ENCODE measurements around the gene LTC4S.
"Not testable (repeated sequence)": the region's sequence is repeated elsewhere in the genome, so short reads cannot be mapped to it uniquely, and the experiment has no call there.

Gene LTC4S

GRCh38 chr5:179769796-179770195, 24.0 kb upstream of the LTC4S start:
- DNase-seq: no peak

DNA sequence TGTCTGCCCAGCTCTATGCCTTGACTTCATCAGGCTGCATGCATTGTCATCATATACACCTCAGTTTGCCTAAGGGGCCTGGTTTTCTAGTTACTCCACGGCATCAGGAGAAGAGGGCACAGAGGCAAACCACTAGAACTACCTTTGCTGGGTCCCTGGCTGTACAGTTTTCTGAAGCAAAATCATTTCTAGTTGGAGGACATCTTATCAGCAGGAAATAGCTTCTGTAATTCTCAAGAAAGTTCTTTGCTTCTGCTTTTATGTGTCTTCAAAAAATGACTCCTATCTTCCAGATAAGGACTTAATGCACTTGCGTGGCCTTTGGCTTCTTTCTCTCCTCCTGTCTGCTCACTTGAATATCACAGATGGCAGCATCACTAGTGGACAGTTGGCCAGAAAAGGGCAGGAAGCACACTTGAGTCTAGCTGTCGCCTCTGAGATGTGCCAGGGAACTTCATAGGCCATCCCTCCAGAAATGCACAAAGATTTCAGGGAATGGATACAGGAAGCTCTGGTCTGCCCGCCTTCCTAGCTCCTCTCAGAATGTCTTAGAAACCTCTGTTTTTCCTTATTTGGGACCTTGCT, 22.4 kb upstream of the LTC4S start:
- no peak for DNase-seq

DNA sequence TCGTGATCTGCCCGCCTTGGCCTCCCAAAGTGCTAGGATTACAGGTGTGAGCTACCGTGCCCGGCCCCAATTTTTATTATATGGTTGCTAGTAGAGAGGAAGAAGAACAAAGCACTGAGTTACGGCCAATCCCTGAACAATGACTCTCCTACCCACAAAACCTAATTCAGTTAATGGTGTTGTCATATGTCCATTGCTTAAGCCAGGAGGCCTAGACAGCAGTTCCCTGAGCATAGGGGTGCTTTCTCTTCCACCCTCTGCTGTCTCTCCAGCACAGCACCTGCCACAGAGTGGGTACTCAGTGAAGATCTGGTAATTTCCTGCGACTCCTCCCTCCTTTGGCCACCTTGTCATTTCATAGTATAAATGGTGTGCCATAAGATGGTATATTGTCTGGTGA, 21.4 kb upstream of the LTC4S start:
- no peak for DNase-seq

GRCh38 chr5:179773686-179774040, 20.1 kb upstream of the LTC4S start:
- no peak for DNase-seq

DNA sequence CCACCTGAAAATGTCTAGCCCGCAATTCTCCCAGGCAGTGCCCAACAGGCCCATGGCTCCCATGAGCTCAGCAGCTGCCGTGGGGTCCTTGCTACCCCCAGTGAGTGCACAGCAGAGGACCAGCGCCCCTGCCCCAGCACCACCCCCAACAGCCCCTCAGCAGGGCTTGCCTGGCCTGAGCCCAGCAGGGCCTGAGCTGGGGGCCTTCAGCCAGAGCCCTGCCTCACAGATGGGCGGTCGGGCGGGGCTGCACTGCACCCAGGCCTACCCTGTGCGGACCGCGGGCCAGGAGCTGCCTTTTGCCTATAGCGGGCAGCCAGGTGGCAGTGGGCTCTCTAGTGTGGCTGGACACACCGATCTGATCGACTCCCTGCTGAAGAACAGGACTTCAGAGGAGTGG, 19.3 kb upstream of the LTC4S start:
- DNase-seq: no peak

DNA sequence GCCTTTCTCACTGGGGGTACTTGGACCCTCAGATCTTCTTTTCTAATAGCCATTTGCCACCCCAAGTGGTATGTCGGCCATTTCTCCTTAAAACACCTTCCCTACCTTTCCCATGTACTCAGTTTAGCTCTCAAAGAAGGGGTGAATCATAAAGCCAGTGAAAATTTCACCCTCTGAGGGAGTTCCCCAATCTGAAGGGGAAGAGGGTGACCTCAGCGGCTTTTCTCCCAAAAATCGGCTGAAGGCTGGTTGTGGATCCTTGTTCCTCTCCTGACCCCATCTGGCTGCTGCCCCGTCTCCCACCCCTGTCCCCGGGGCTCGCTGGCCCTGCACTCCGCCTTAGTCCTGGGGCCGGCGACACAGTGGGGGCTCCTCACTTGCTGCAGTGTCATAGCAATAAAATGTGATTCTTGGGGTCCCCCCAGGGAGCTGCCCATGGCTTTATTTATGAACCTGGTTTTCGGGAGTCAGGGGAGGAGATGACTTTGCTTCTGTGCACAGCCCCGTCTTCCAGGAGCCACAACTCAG, 17.3 kb upstream of the LTC4S start:
- no peak for DNase-seq

GRCh38 chr5:179777456-179777855, 16.3 kb upstream of the LTC4S start:
- no peak for DNase-seq

DNA sequence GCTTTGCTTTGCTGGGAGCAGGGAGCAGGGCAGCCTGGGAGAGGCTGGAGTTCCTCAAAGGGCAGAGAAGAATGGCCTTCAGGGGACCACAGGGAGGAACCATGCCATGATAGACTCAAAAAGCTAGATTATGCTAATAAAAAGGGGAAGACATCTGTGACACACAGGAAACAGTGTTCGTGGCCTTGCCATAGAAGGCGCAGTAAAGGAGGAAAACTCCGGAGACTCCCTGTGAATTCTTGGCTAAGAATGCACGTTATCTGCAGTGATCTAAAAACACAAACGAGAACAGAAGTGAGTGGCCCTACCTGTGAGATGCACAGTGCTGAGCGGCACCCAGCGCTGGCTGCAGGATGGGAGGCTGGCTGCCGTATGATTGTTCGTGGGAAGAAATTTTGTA, 15.9 kb upstream of the LTC4S start:
- no peak for DNase-seq

GRCh38 chr5:179778591-179778990, 15.2 kb upstream of the LTC4S start:
- no peak for DNase-seq

DNA sequence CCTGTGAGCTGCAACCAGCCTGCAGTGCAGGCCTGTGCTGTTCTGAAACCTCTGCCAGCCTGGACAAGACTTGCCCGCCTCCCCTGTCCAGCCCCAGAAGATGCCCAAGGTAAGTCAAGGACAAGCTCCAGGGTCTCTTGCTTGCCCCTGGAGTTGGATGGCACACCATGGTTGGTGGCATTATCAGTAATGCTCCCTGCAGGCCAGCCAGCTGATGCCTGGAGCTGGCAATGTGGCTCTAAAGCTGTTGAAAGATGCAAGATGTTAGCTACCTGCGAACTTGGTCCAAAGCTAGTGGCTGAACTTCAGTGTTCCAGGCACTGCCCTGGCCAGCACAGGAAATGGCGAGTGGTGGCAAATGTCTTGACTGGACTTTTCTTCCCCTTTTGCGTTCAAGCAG, 14.0 kb upstream of the LTC4S start:
- no peak for DNase-seq

- no peak for DNase-seq
Observed at GRCh38 chr5:179780362-179780761, 13.4 kb upstream of the LTC4S start.

GRCh38 chr5:179781846-179782245, 11.9 kb upstream of the LTC4S start:
- no peak for DNase-seq

GRCh38 chr5:179783128-179783527, 10.7 kb upstream of the LTC4S start:
- DNase-seq: no peak

GRCh38 chr5:179786861-179787260, 6.9 kb upstream of the LTC4S start:
- DNase-seq: no peak

DNA sequence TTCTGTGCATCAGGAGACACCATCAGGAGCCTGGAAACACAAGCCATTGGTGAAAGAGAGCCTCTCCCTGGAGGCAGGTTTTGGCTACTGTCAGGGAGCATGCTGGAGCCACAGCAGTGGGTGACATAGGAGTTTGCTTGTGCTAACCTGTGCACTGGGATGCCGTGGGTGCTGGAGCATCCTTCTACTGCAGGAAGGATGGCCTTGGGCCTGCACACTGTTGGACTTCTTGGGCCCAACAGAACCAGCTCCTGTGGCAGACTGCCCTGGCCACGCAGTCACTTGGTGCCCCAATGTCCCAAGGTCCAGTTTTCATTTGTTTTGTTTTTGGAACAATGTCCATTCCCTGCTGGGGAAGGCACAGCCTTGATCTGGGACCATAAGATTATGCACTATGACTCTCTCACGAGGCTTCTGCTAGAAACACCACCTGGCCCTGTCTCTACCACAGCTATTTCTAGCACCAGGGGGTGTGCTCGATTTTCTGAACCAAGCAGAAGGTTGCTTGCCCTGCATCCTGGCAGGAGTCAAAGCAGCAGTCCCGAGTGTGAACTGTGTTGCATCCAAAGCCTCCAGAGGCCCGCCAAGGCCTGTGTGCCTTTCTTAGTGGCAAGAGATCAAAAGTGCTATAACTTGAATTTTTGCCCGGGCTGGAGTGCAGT, 5.5 kb upstream of the LTC4S start:
- DNase-seq: no peak

- DNase-seq: not testable (repeated sequence)
Observed at GRCh38 chr5:179789278-179789677, 4.5 kb upstream of the LTC4S start.

DNA sequence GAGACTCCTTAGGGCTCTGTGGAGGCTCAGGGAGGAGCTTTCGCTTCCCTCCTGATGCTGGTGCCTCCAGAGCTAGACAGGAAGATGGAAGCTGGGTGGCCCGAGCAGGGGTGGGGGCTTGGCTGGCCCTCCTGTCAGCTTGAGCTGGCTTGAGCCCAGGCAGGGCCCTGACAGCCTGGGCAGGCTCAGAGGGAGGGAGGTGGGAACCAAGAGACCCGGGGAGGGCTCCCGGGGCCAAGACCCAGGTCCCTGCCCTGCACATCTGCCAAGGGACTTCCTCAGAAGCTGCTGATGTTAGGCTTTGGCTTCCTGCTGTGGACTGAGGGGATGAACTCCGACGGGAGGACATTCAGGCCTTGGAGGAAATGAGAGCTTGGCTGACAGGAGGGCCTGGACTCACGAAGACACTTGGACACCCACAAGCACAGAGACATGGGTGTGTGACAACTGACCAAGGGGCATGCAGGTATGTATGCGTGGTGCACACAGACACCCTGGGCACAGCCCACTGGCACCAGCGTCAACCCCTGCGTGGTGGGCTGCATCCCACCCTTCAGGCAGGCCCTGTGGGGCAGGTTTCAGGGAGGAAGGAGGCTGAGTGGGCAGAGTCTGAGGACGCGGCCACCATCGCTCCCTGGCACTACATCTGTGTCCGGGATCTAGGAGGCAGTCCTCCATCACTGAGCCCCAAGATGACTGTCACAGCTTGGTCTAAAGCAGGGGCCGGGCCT, 1.7 kb upstream of the LTC4S start:
- DNase-seq: no peak

DNA sequence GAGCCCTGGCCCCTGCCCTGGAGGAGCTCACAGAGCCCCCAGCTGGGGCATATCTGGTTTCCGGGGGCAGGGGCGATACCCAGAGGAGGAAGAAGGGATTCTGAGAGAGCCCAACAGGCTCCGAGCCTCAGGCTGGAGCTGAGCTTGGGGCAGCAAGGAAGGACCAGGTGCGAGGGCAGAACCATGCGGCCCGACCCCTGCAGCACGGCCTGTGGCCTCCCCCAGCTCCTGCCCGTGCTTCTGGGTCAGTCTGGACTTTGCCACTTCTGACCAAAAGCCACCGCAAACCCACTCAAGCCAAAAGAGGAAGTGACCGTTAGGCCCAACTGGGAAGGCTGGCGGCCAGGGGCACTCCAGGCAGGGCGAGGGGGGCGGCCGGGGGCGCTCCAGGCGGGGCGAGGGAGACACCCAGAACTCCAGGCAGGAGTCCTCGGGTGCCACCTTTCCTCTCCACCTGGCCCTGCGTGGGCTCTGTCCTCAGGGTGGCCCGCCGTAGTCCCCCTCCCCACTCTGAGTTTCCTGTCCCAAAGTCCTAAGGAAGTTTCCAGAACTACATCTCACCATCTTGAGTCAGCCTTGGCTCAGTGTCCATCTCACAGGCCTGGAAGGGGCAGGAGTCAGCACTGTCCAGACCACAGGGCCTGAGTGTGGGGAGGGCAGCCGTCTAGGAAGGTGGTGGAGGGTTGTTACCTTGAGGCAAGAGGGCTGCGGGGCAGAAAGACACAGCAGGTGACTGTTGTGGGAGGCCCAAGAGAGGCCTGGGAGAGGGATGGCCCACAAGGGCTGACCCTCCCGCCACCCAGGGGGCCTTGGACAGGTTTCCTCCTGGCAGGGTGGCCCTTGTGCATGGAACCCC, 946 bp upstream of the LTC4S start:
- no peak for DNase-seq

GRCh38 chr5:179794171-179794570, 385 bp downstream of the LTC4S start:
- no peak for DNase-seq

DNA sequence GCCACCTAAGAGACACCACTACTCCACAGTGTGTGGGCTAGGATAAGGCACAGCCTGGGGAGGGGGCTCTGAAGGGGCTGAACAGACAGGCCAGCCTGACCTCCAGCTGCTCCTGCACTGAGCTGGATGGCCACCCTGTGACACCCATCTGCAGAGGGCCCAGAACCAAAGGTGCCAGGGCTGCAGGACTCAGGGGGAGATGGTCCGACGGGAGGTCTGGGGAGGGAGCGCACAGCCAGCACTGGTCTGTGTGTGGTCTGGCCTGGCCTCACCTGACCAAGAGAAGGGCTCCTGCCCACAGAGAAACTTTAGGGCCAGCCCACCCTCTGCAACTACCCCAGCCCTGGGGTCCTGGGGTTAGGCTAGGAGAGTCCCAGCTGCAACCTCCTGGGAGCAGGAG, 789 bp downstream of the LTC4S start:
- no peak for DNase-seq

- peak; percentile 68 for DNase-seq
Observed at GRCh38 chr5:179795049-179795862, 1.5 kb downstream of the LTC4S start.

Measured in NCI-H510A (cell line).